ENCODE results near the gene NRDE2. TPM values are rescaled to one million over a fixed set of nuclear protein-coding genes. Genes with fewer than 3 reads are reported as not detected.

Gene NRDE2
- total RNA-seq, 1 experiment from 2014 or later = 12.1 TPM

GRCh38 chr14:90308561-90308960 is 23.2 kb downstream of the NRDE2 start (continued):
- no peak for TF ChIP-seq ZNF232 (CRISPR knock-in tag; IDR thresholded peaks at IDR 0.05)
- no peak for TF ChIP-seq CREB1 (CRISPR knock-in tag; IDR thresholded peaks at IDR 0.05)
- TF ChIP-seq PRDM15 (CRISPR knock-in tag; IDR thresholded peaks at IDR 0.05) = no peak
- no peak for TF ChIP-seq IRF1 (CRISPR knock-in tag; IDR thresholded peaks at IDR 0.05)
- TF ChIP-seq TEAD4 (CRISPR knock-in tag; IDR thresholded peaks at IDR 0.05) = no peak

GRCh38 chr14:90305176-90305601 is 26.6 kb downstream of the NRDE2 start:
- Mint-ChIP-seq H3K36me3 (peaks cover 9% of the 10 kb centered on the region), H3K27ac (no peak overlapping the region), H3K4me1 (peaks cover 54% of the 10 kb centered on the region), H3K4me3 (no peak overlapping the region), H3K9me3 (peaks cover 4% of the 10 kb centered on the region), H3K27me3 (ENCODE audit: low read depth) (no peaks in the 10 kb centered on the region; the same call in 1 of the 2 replicates)
- ATAC-seq = no peak
- POLR2A ChIA-PET = no interaction called here
- TF ChIP-seq AFF4 (CRISPR knock-in tag; IDR thresholded peaks at IDR 0.05; ENCODE audit: borderline replicate concordance) (no peak), TEAD4 (CRISPR knock-in tag; IDR thresholded peaks at IDR 0.05) (no peak), ERG (CRISPR knock-in tag; IDR thresholded peaks at IDR 0.05) (no peak), ZBTB43 (CRISPR knock-in tag; IDR thresholded peaks at IDR 0.05) (no peak), ELF4 (CRISPR knock-in tag; IDR thresholded peaks at IDR 0.05; ENCODE audit: low read depth) (no peak), ZNF121 (CRISPR knock-in tag; IDR thresholded peaks at IDR 0.05) (no peak), FOXJ3 (CRISPR knock-in tag; IDR thresholded peaks at IDR 0.05; ENCODE audit: borderline replicate concordance) (no peak), IRF2 (CRISPR knock-in tag; IDR thresholded peaks at IDR 0.05; ENCODE audit: borderline replicate concordance, low read depth) (no peak), ATF6 (CRISPR knock-in tag; IDR thresholded peaks at IDR 0.05) (no peak), AR (CRISPR knock-in tag; IDR thresholded peaks at IDR 0.05) (no peak), STAT6 (CRISPR knock-in tag; conservative IDR thresholded peaks at IDR 0.05; ENCODE audit: low read depth) (no peak), ATF3 (CRISPR knock-in tag; conservative IDR thresholded peaks at IDR 0.05) (no peak)
- CTCF ChIA-PET = no interaction called here
- no peak for DNase-seq (ENCODE audit: low spot score)
